ENCODE data around the gene BPIFA3.

The BPIFA3 gene

GRCh38 chr20:33239979-33240736 lies 23.0 kb downstream of the BPIFA3 start:
- no peak for TF ChIP-seq CTCF (conservative IDR thresholded peaks at IDR 0.05; ENCODE audit: low read depth, low read length)
- no peak overlapping the region for H3K4me3 ChIP-seq (ENCODE audit: low read depth, low read length)
- DNase-seq (ENCODE audit: low read depth): no peak

- no peak for TF ChIP-seq CTCF (conservative IDR thresholded peaks at IDR 0.05; ENCODE audit: low read depth, low read length)
- DNase-seq (ENCODE audit: low read depth): no peak
- H3K4me3 ChIP-seq (ENCODE audit: low read depth, low read length): no peak overlapping the region
Observed at GRCh38 chr20:33240923-33241322, 23.8 kb downstream of the BPIFA3 start.

GRCh38 chr20:33242319-33243100 lies 25.4 kb downstream of the BPIFA3 start:
- no peak for DNase-seq (ENCODE audit: low read depth)
- TF ChIP-seq CTCF (conservative IDR thresholded peaks at IDR 0.05; ENCODE audit: low read depth, low read length): no peak
- H3K4me3 ChIP-seq (ENCODE audit: low read depth, low read length): no peak overlapping the region

DNA sequence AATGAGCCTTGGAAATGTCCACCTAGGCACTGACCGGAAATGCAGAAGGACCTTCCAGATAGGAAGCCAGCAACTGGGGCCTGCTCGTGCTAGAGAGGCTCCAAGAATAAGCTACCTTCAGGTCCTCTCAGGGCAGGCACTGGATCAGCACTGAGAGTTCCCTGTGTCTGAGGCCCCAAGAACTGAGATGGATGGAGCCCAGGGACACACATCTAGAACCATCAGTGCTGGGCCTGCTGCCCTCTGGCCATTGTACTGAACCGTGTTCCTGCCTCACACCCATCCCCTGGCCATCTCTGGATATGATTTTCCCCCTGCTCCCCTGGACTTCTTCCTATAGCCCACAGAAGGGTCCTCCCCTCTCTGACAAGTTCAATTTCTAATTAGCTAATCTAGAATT lies 28.9 kb downstream of the BPIFA3 start:
- DNase-seq (ENCODE audit: low read depth): no peak
- H3K4me3 ChIP-seq (ENCODE audit: low read depth, low read length): no peak overlapping the region

DNA sequence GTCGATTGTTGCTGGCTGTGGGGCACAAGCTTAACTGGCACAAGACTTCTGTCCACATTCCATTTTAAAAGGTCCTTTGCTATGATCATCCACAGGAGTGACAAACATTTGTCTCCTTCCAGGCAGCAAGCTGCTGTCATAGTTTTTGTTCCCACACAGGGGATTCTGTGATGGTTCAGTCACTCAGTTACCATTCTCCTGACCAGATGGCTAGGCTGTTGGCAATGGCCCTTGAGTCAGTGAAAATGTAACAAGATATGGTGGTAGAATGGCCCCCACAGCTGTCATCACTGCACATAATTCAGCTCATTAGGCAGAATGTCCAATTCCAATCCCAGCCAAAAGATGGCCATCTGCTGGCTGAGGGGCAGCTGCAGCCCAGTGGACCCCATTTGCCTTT lies 32.3 kb downstream of the BPIFA3 start:
- TF ChIP-seq CTCF (conservative IDR thresholded peaks at IDR 0.05; ENCODE audit: low read depth, low read length): no peak
- DNase-seq (ENCODE audit: low read depth): no peak

More for the DNA sequence above, 28.9 kb downstream of the BPIFA3 start:
- TF ChIP-seq CTCF (conservative IDR thresholded peaks at IDR 0.05; ENCODE audit: low read depth, low read length): no peak

GRCh38 chr20:33250666-33251065 lies 33.5 kb downstream of the BPIFA3 start:
- TF ChIP-seq CTCF (conservative IDR thresholded peaks at IDR 0.05; ENCODE audit: low read depth, low read length): no peak
- DNase-seq (ENCODE audit: low read depth): no peak

More for the DNA sequence above, 32.3 kb downstream of the BPIFA3 start:
- no peak overlapping the region for H3K4me3 ChIP-seq (ENCODE audit: low read depth, low read length)

More at GRCh38 chr20:33250666-33251065, 33.5 kb downstream of the BPIFA3 start:
- no peak overlapping the region for H3K4me3 ChIP-seq (ENCODE audit: low read depth, low read length)

All from choroid plexus epithelial cell (primary cell).